PC-3 (cell line): ENCODE measurements around the gene ARL14. TPM values are rescaled to one million over a fixed set of nuclear protein-coding genes. Genes with fewer than 3 reads are reported as not detected.

Experiments used
- ATAC-seq: fragments of 200-7000 bp; cut with Tn5 transposase; 2 replicates; pipeline ENCODE4 v1.9.1; 2020; ENCODE audit warnings: mild to moderate bottlenecking, moderate library complexity
- BruUV-seq: library from RNA; stranded (reverse); fragments of 400-500 nt; replicated peaks from 2 replicates; lab custom pipeline; 2021; lab: Mats Ljungman, UMichigan
- CTCF ChIA-PET: fragments of 300-600 bp; sonication (Branson Sonifier 250); formaldehyde crosslinking; loops from one replicate; lab custom pipeline; 2022; ENCODE audit warnings: antibody characterized with exemption; lab: Charles Lee
- POLR2A ChIA-PET: fragments of 300-600 bp; sonication (Branson Sonifier 250); formaldehyde crosslinking; loops from one replicate; lab custom pipeline; 2022; ENCODE audit warnings: antibody characterized with exemption; ENCODE audit not compliant: unreplicated experiment; lab: Charles Lee
- DNase-seq: peaks from one replicate; pipeline ENCODE4 v3.0.0-alpha.2; 2015
- H2AFZ ChIP-seq: fragments of 300-600 bp; sonication (generic); 2 replicates; pipeline ENCODE4 v1.6.0; 2016; ENCODE audit warnings: antibody characterized with exemption, low read length
- H3F3A ChIP-seq: fragments of 300-600 bp; sonication (generic); one replicate; pipeline ENCODE4 v1.6.0; 2017; ENCODE audit warnings: antibody characterized with exemption, low read length, control low read depth, mild to moderate bottlenecking; ENCODE audit not compliant: unreplicated experiment
- H3K27ac ChIP-seq: fragments of 300-600 bp; sonication (generic); 2 replicates; pipeline ENCODE4 v1.5.1; 2016; ENCODE audit warnings: mild to moderate bottlenecking, low read length
- H3K27me3 ChIP-seq: fragments of 300-600 bp; sonication (generic); 2 replicates; pipeline ENCODE4 v1.6.1; 2016; ENCODE audit warnings: low read length, mixed read lengths
- H3K36me3 ChIP-seq: fragments of 300-600 bp; sonication (generic); 2 replicates; pipeline ENCODE4 v1.6.1; 2016; ENCODE audit warnings: low read depth, mixed run types, low read length, mixed read lengths
- H3K4me1 ChIP-seq: fragments of 300-600 bp; sonication (generic); 2 replicates; pipeline ENCODE4 v1.5.1; 2016; ENCODE audit warnings: low read length; ENCODE audit not compliant: insufficient read depth
- H3K4me2 ChIP-seq: fragments of 300-600 bp; sonication (generic); 2 replicates; pipeline ENCODE4 v1.6.0; 2016; ENCODE audit warnings: low read length
- H3K4me3 ChIP-seq: fragments of 300-600 bp; sonication (generic); 2 replicates; pipeline ENCODE4 v1.5.1; 2016; ENCODE audit warnings: mild to moderate bottlenecking, low read length, mixed read lengths
- H3K79me2 ChIP-seq: fragments of 300-600 bp; sonication (generic); 2 replicates; pipeline ENCODE4 v1.6.1; 2017; ENCODE audit warnings: low read length, mixed read lengths
- H3K9ac ChIP-seq: fragments of 300-600 bp; sonication (generic); 2 replicates; pipeline ENCODE4 v1.6.0; 2016; ENCODE audit warnings: mild to moderate bottlenecking, low read length
- H3K9me2 ChIP-seq: fragments of 300-600 bp; sonication (generic); replicated peaks from 2 replicates; pipeline ENCODE4 v1.6.1; 2016; ENCODE audit warnings: mixed run types, low read length, mixed read lengths
- H3K9me3 ChIP-seq: fragments of 300-600 bp; sonication (generic); 2 replicates; pipeline ENCODE4 v1.6.1; 2016; ENCODE audit warnings: low read length, mixed read lengths
- H4K20me1 ChIP-seq: fragments of 300-600 bp; sonication (generic); 2 replicates; pipeline ENCODE4 v1.6.1; 2016; ENCODE audit warnings: low read length, mixed read lengths
- EZH2 ChIP-seq: fragments of 300-600 bp; sonication (generic); IDR thresholded peaks from one replicate; pipeline ENCODE4 v1.6.1; 2017; ENCODE audit warnings: antibody characterized with exemption, mild to moderate bottlenecking, low read length; ENCODE audit not compliant: unreplicated experiment
- EZH2phosphoT487 ChIP-seq: fragments of 300-600 bp; sonication (generic); IDR thresholded peaks from 2 replicates; pipeline ENCODE4 v1.6.1; 2018; ENCODE audit warnings: mild to moderate bottlenecking, antibody characterized with exemption, low read length, borderline replicate concordance
- intact Hi-C: fragments of 100-400 bp; cut with micrococcal nuclease; formaldehyde crosslinking; loops from 2 replicates; pipeline ENCODE4 v1.9.0; 2023
- total RNA-seq: library from RNA; depleted of rRNA; stranded (reverse); fragments of >200 nt; gene quantifications from 2 replicates; pipeline ENCODE4 v1.2.3, GENCODE V29; 2014
- TF ChIP-seq, protein P1 (sequence below): fragments of 300-600 bp; sonication (generic); conservative IDR thresholded peaks from 2 replicates; pipeline ENCODE4 v1.5.1; 2017; ENCODE audit warnings: antibody characterized with exemption, low read depth, mild to moderate bottlenecking, low read length

The ARL14 gene
- total RNA-seq, 1 experiment from 2014 or later, result 3.9 TPM

DNA sequence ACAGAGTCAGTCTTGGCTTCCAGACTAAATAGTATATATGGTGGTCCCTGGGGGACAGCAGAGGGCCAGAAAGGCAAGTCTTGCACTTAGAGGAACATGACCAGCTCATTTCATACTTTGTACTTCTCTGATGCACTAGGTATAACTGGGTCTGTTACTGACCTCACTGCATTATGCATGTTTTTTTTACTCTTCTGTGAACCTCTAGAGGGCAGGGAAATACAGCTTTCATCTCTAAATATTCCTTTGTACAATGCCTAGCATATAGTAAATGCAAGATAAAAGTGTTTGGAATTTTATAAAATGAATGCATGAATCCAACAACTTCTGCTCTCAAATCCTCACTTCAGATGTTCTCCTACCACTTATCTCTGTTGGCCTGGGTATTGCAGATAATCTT is 23.4 kb upstream of the ARL14 start:
- H3K9ac ChIP-seq, result no peak overlapping the region
- no peaks in the 10 kb centered on the region for H3K36me3 ChIP-seq
- CTCF ChIA-PET, result interaction anchor here (0.6 to 1.0 kb wide), 3 partner anchors 13 to 25 kb away, joined by 3 to 7 read pairs (median 4); no protein-coding TSS in a partner anchor
- H3K4me1 ChIP-seq, result peaks cover 11% of the 10 kb centered on the region
- H3F3A ChIP-seq, result no peaks in the 10 kb centered on the region
- POLR2A ChIA-PET, result no interaction called here
- H3K9me2 ChIP-seq, result no peaks in the 10 kb centered on the region
- ATAC-seq (peak; percentile 87), DNase-seq (peak; percentile 27)
- no peaks in the 10 kb centered on the region for H3K79me2 ChIP-seq
- no peak overlapping the region for H2AFZ ChIP-seq
- H3K4me3 ChIP-seq, result no peak overlapping the region
- no peaks in the 10 kb centered on the region for H3K27me3 ChIP-seq
- H3K4me2 ChIP-seq, result no peak overlapping the region
- intact Hi-C loops, result loop anchor here (2.0 to 5.0 kb wide), 2 partner anchors 23 to 289 kb away; partner anchors contain the start of gene ARL14
- no TSS peak for BruUV-seq
- TF ChIP-seq, protein P1, sequence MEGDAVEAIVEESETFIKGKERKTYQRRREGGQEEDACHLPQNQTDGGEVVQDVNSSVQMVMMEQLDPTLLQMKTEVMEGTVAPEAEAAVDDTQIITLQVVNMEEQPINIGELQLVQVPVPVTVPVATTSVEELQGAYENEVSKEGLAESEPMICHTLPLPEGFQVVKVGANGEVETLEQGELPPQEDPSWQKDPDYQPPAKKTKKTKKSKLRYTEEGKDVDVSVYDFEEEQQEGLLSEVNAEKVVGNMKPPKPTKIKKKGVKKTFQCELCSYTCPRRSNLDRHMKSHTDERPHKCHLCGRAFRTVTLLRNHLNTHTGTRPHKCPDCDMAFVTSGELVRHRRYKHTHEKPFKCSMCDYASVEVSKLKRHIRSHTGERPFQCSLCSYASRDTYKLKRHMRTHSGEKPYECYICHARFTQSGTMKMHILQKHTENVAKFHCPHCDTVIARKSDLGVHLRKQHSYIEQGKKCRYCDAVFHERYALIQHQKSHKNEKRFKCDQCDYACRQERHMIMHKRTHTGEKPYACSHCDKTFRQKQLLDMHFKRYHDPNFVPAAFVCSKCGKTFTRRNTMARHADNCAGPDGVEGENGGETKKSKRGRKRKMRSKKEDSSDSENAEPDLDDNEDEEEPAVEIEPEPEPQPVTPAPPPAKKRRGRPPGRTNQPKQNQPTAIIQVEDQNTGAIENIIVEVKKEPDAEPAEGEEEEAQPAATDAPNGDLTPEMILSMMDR, result peak; percentile 61
- no peak for TF ChIP-seq EZH2phosphoT487
- H4K20me1 ChIP-seq, result no peaks in the 10 kb centered on the region
- no peak overlapping the region for H3K27ac ChIP-seq
- no peaks in the 10 kb centered on the region for H3K9me3 ChIP-seq

DNA sequence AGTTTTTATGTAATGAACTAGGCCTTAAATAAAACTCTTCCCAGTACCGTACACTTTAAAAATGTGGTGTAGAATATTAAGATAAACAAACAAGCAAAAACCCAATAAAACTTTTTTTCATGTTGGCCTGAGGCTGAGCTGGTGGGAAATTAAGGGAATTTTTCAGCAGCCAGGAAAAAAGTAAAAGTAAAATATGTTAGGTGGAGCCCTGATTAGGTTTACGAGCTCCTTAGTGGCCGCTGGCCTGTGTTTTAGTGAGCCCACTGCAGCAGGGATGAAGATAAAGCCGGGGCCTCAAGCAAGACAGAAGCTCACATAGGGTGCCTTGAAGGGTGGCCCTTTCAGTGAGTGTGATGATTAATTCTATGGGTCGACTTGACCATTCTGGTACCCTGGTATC is 16.1 kb upstream of the ARL14 start:
- intact Hi-C loops, result no loop called here
- no peaks in the 10 kb centered on the region for H4K20me1 ChIP-seq
- H3K4me3 ChIP-seq, result no peak overlapping the region
- ATAC-seq (peak; percentile 32), DNase-seq (no peak)
- TF ChIP-seq EZH2, result no peak
- TF ChIP-seq EZH2phosphoT487, result no peak
- TF ChIP-seq, protein P1, result no peak
- no peaks in the 10 kb centered on the region for H3K36me3 ChIP-seq
- no peaks in the 10 kb centered on the region for H3K27me3 ChIP-seq
- peaks cover 14% of the 10 kb centered on the region for H3K4me1 ChIP-seq
- H3K9me2 ChIP-seq, result no peaks in the 10 kb centered on the region
- BruUV-seq, result no TSS peak
- no peaks in the 10 kb centered on the region for H3K79me2 ChIP-seq
- no peaks in the 10 kb centered on the region for H3F3A ChIP-seq
- CTCF ChIA-PET, result no interaction called here
- no peaks in the 10 kb centered on the region for H3K9me3 ChIP-seq
- no peak overlapping the region for H3K27ac ChIP-seq
- no peak overlapping the region for H3K4me2 ChIP-seq
- H2AFZ ChIP-seq, result no peak overlapping the region
- H3K9ac ChIP-seq, result no peak overlapping the region
- POLR2A ChIA-PET, result no interaction called here

DNA sequence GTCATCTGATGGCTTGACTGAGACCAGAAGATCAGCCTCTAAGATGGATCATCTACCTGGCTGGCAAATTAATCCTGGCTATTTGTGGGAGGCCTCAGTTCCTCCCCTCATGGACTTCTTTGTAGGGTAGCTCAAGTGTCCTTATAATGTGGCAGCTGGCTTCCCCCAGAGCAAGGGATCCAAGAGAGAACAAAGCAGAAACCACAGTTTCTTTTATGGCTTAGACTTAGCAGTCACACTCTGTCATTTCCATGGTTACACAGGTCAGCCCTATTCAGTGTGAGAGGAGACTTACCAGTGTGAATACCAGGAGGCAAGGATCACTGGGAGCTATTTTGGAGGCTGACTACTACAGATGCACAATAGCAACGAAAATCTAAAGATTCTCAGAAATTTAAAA is 15.3 kb upstream of the ARL14 start:
- Histone ChIP-seq H3K9me3 (no peaks in the 10 kb centered on the region), H3K27ac (no peak overlapping the region)
- ATAC-seq, result peak; percentile 51

More for the DNA sequence above, 15.3 kb upstream of the ARL14 start:
- Histone ChIP-seq H4K20me1 (no peaks in the 10 kb centered on the region), H3K9me2 (no peaks in the 10 kb centered on the region), H2AFZ (no peak overlapping the region), H3K4me2 (no peak overlapping the region), H3K4me1 (peaks cover 22% of the 10 kb centered on the region), H3K36me3 (no peaks in the 10 kb centered on the region), H3K79me2 (no peaks in the 10 kb centered on the region), H3K27me3 (no peaks in the 10 kb centered on the region), H3K9ac (no peak overlapping the region), H3F3A (no peaks in the 10 kb centered on the region), H3K4me3 (no peak overlapping the region)
- no TSS peak for BruUV-seq
- intact Hi-C loops, result no loop called here
- ChIA-PET POLR2A (no interaction called here), CTCF (no interaction called here)
- no peak for TF ChIP-seq EZH2phosphoT487
- no peak for TF ChIP-seq EZH2
- TF ChIP-seq, protein P1, result no peak
- DNase-seq, result peak; percentile 21
